Upper lobe of left lung (tissue), 6 donors: Measurements from ENCODE around the gene ZFR2. TPM values are rescaled to one million over a fixed set of nuclear protein-coding genes. Genes with fewer than 3 reads are reported as not detected.
A peak's percentile ranks its signal among the peaks of the same experiment; 100 is the strongest.

Experiments
- ATAC-seq, 2 donors: fragments of 200-7000 bp; cut with Tn5 transposase; one replicate each; pipeline ENCODE4 v1.9.1; 2022; ENCODE audit warnings: mild to moderate bottlenecking in 2 of 2, moderate library complexity in 2 of 2; ENCODE audit not compliant: low FRiP score in 2 of 2
- DNase-seq, 2 donors: peaks; one replicate each; pipeline ENCODE4 v3.0.0-alpha.2; 2019 to 2020
- H3K27ac ChIP-seq, 4 donors: fragments of 200-600 bp; sonication (generic); one replicate each; pipeline ENCODE4 v1.5.1; 2016 to 2019
- H3K27me3 ChIP-seq, 4 donors: fragments of 200-600 bp; sonication (generic); one replicate each; pipeline ENCODE4 v1.5.1; 2017 to 2019
- H3K36me3 ChIP-seq, 4 donors: fragments of 200-600 bp; sonication (generic); one replicate each; pipeline ENCODE4 v1.5.1; 2016 to 2019
- H3K4me1 ChIP-seq, 4 donors: fragments of 200-600 bp; sonication (generic); one replicate each; pipeline ENCODE4 v1.5.1; 2018 to 2019
- H3K4me3 ChIP-seq, 4 donors: fragments of 200-600 bp; sonication (generic); one replicate each; pipeline ENCODE4 v1.5.1; 2017 to 2019; ENCODE audit warnings: mild to moderate bottlenecking in 2 of 4, moderate library complexity in 1 of 4
- H3K9me3 ChIP-seq, 4 donors: fragments of 200-600 bp; sonication (generic); one replicate each; pipeline ENCODE4 v1.5.1; 2018 to 2019
- CTCF ChIP-seq, 6 experiments: fragments of 450-650 bp in 4 of 6; fragments of 200-600 bp in 2 of 6; sonication (generic) in 2 of 6; IDR thresholded peaks; one replicate each; pipeline ENCODE4 v1.5.1; 2016 to 2019; ENCODE audit warnings: antibody characterized with exemption in 6 of 6
- EP300 ChIP-seq, 4 donors: sonication (generic); formaldehyde crosslinking; IDR thresholded peaks; one replicate each; pipeline ENCODE4 v1.5.1; 2017; ENCODE audit warnings: antibody characterized with exemption in 4 of 4, control low read depth in 2 of 4
- POLR2A ChIP-seq, 4 donors: fragments of 450-650 bp; IDR thresholded peaks; one replicate each; pipeline ENCODE4 v1.5.1; 2016 to 2017; ENCODE audit warnings: antibody characterized with exemption in 4 of 4, mild to moderate bottlenecking in 2 of 4
- POLR2AphosphoS5 ChIP-seq, 2 donors: sonication (generic); formaldehyde crosslinking; IDR thresholded peaks; one replicate each; pipeline ENCODE4 v1.5.1; 2017; ENCODE audit warnings: antibody characterized with exemption in 2 of 2
- WGBS, 2 donors: methylation state at CpG; one replicate each; pipeline ENCODE4 v1.1.5; 2017 to 2018; 5-methylcytosine and 5-hydroxymethylcytosine counted together
- total RNA-seq, 6 donors: library from RNA; depleted of rRNA in 4 of 6; stranded (reverse); fragments of >200 nt in 4 of 6; gene quantifications; one replicate each; pipeline versions ENCODE4 v1.1.0 to v1.2.1, GENCODE V29; 2016 to 2021
- donor health status: DM: no; HTN: no; CAD: no; lungs with moderate emphysema.
- donor health status: DM: no; HTN: yes; CAD: no; lungs with severe emphysema.

ZFR2 gene
- total RNA-seq, 6 donors from 2014 or later: 0.11 to 4.2 (median 0.30) TPM; not detected in 3

- no peaks in the 10 kb centered on the region for H3K27me3 ChIP-seq
- H3K27ac ChIP-seq: no peak overlapping the region
- no peak for ATAC-seq
- TF ChIP-seq CTCF (IDR thresholded peaks at IDR 0.05): no peak
- no peak for TF ChIP-seq POLR2A (IDR thresholded peaks at IDR 0.05)
- TF ChIP-seq EP300 (IDR thresholded peaks at IDR 0.05): no peak
- TF ChIP-seq POLR2AphosphoS5 (IDR thresholded peaks at IDR 0.05): no peak
- no peaks in the 10 kb centered on the region for H3K4me1 ChIP-seq
- no peak overlapping the region for H3K4me3 ChIP-seq
- WGBS, 2 donors: 69 to 70% methylated on average over 10 to 13 of the region's 14 CpGs
- no peaks in the 10 kb centered on the region for H3K36me3 ChIP-seq
- peaks cover 0 to 11% (median 7%) of the 10 kb centered on the region in 4 donors for H3K9me3 ChIP-seq
- no peak for DNase-seq
Measured at GRCh38 chr19:3908266-3909054, 39.6 kb upstream of the ZFR2 start.

GRCh38 chr19:3907626-3908265 lies 38.9 kb upstream of the ZFR2 start:
- Histone ChIP-seq H3K4me1 (no peaks in the 10 kb centered on the region), H3K9me3 (peaks cover 0 to 11% (median 7%) of the 10 kb centered on the region in 4 donors), H3K27ac (no peak overlapping the region), H3K27me3 (no peaks in the 10 kb centered on the region), H3K4me3 (no peak overlapping the region), H3K36me3 (no peaks in the 10 kb centered on the region)
- TF ChIP-seq EP300 (IDR thresholded peaks at IDR 0.05): no peak
- TF ChIP-seq POLR2A (IDR thresholded peaks at IDR 0.05): no peak
- no peak for TF ChIP-seq POLR2AphosphoS5 (IDR thresholded peaks at IDR 0.05)
- no peak for TF ChIP-seq CTCF (IDR thresholded peaks at IDR 0.05)
- DNase-seq (peak in 1 of 2 donors; percentile 79), ATAC-seq (peak in 1 of 2 donors; percentile 7)
- WGBS, 2 donors: 87 to 88% methylated on average over 34 to 48 of the region's 50 CpGs

GRCh38 chr19:3904233-3904632 lies 35.4 kb upstream of the ZFR2 start:
- no peaks in the 10 kb centered on the region for H3K36me3 ChIP-seq
- H3K27ac ChIP-seq: no peak overlapping the region
- H3K4me1 ChIP-seq: no peaks in the 10 kb centered on the region
- TF ChIP-seq CTCF (IDR thresholded peaks at IDR 0.05): no peak
- no peak for TF ChIP-seq EP300 (IDR thresholded peaks at IDR 0.05)
- no peak for TF ChIP-seq POLR2A (IDR thresholded peaks at IDR 0.05)
- TF ChIP-seq POLR2AphosphoS5 (IDR thresholded peaks at IDR 0.05): no peak
- no peaks in the 10 kb centered on the region for H3K27me3 ChIP-seq
- ATAC-seq (no peak), DNase-seq (no peak)
- no peak overlapping the region for H3K4me3 ChIP-seq
- 92 to 94% methylated on average over 8 of the region's 8 CpGs for WGBS, 2 donors
- no peaks in the 10 kb centered on the region for H3K9me3 ChIP-seq

GRCh38 chr19:3902317-3902973 lies 33.6 kb upstream of the ZFR2 start:
- 76 to 79% methylated on average over 13 to 15 of the region's 15 CpGs for WGBS, 2 donors
- Histone ChIP-seq H3K4me1 (no peaks in the 10 kb centered on the region), H3K36me3 (no peaks in the 10 kb centered on the region), H3K9me3 (no peaks in the 10 kb centered on the region), H3K27ac (no peak overlapping the region), H3K27me3 (no peaks in the 10 kb centered on the region), H3K4me3 (no peak overlapping the region)
- TF ChIP-seq CTCF (IDR thresholded peaks at IDR 0.05): no peak
- TF ChIP-seq POLR2A (IDR thresholded peaks at IDR 0.05): no peak
- no peak for TF ChIP-seq EP300 (IDR thresholded peaks at IDR 0.05)
- TF ChIP-seq POLR2AphosphoS5 (IDR thresholded peaks at IDR 0.05): no peak
- DNase-seq: no peak
- no peak for ATAC-seq
